GM21390 (cell line): ENCODE data around the gene LAMC3.

Experiments
- ATAC-seq: cut with Tn5 transposase; IDR thresholded peaks from one replicate; pipeline ENCODE4 v1.9.1; 2021; ENCODE audit not compliant: unreplicated experiment

Gene LAMC3

GRCh38 chr9:130977811-130978221 is 31.2 kb upstream of the LAMC3 start:
- no peak for ATAC-seq

GRCh38 chr9:130979591-130980385 is 29.2 kb upstream of the LAMC3 start:
- ATAC-seq, result no peak

GRCh38 chr9:130980526-130980925 is 28.4 kb upstream of the LAMC3 start:
- ATAC-seq, result no peak

- no peak for ATAC-seq
Observed at GRCh38 chr9:130981002-130981755, 27.8 kb upstream of the LAMC3 start.

GRCh38 chr9:130981756-130982137 is 27.2 kb upstream of the LAMC3 start:
- no peak for ATAC-seq

- ATAC-seq, result no peak
Observed at GRCh38 chr9:130982636-130983358, 26.2 kb upstream of the LAMC3 start.

- no peak for ATAC-seq
Observed at GRCh38 chr9:130983359-130983670, 25.7 kb upstream of the LAMC3 start.

- ATAC-seq, result no peak
Observed at GRCh38 chr9:130983970-130984369, 25.0 kb upstream of the LAMC3 start.

- ATAC-seq, result no peak
Observed at GRCh38 chr9:130984521-130984920, 24.5 kb upstream of the LAMC3 start.

GRCh38 chr9:130985029-130985428 is 23.9 kb upstream of the LAMC3 start:
- ATAC-seq, result no peak

GRCh38 chr9:130985606-130986162 is 23.3 kb upstream of the LAMC3 start:
- no peak for ATAC-seq

GRCh38 chr9:130986356-130986965 is 22.5 kb upstream of the LAMC3 start:
- no peak for ATAC-seq

- no peak for ATAC-seq
Observed at GRCh38 chr9:130987054-130987453, 21.9 kb upstream of the LAMC3 start.

GRCh38 chr9:130987738-130988399 is 21.1 kb upstream of the LAMC3 start:
- no peak for ATAC-seq

GRCh38 chr9:130988400-130988747 is 20.6 kb upstream of the LAMC3 start:
- no peak for ATAC-seq

GRCh38 chr9:130988905-130989304 is 20.1 kb upstream of the LAMC3 start:
- no peak for ATAC-seq

- no peak for ATAC-seq
Observed at GRCh38 chr9:130989391-130989790, 19.6 kb upstream of the LAMC3 start.

- no peak for ATAC-seq
Observed at GRCh38 chr9:130989891-130990290, 19.1 kb upstream of the LAMC3 start.

- ATAC-seq, result no peak
Observed at GRCh38 chr9:130990306-130990977, 18.5 kb upstream of the LAMC3 start.
